Activated CD8-positive, alpha-beta T cell treated with anti-CD3 and anti-CD28 coated beads for 36 hours (primary cell): ENCODE results near the gene WDR90. TPM values are rescaled to one million over a fixed set of nuclear protein-coding genes. Genes with fewer than 3 reads are reported as not detected.

Experiments
- ATAC-seq: fragments of 200-7000 bp; cut with Tn5 transposase; one replicate; pipeline ENCODE4 v1.10.0; 2021; ENCODE audit warnings: mild to moderate bottlenecking, moderate library complexity
- CTCF ChIA-PET: fragments of 350-600 bp; sonication (Branson Sonifier 250); formaldehyde crosslinking; loops from one replicate; lab custom pipeline; 2021; ENCODE audit warnings: antibody characterized with exemption; lab: Charles Lee
- POLR2A ChIA-PET: fragments of 350-600 bp; sonication (Branson Sonifier 250); formaldehyde crosslinking; loops from one replicate; lab custom pipeline; 2021; ENCODE audit warnings: antibody characterized with exemption; lab: Charles Lee
- DNase-seq: peaks from one replicate; pipeline ENCODE4 v3.0.0-alpha.2; 2020
- H3K27ac Mint-ChIP-seq: one replicate; pipeline ENCODE4 v1.8.0; 2021; ENCODE audit warnings: mild to moderate bottlenecking, mixed read lengths
- H3K27me3 Mint-ChIP-seq: one replicate; pipeline ENCODE4 v1.8.0; 2021; ENCODE audit warnings: mixed read lengths
- H3K36me3 Mint-ChIP-seq: one replicate; pipeline ENCODE4 v1.8.0; 2021; ENCODE audit warnings: low read depth, mixed read lengths
- H3K4me1 Mint-ChIP-seq: one replicate; pipeline ENCODE4 v1.8.0; 2021; ENCODE audit warnings: low read depth, mixed read lengths
- H3K4me3 Mint-ChIP-seq: one replicate; pipeline ENCODE4 v1.8.0; 2021; ENCODE audit warnings: mild to moderate bottlenecking, moderate library complexity, mixed read lengths
- H3K9me3 Mint-ChIP-seq: one replicate; pipeline ENCODE4 v1.8.0; 2021; ENCODE audit warnings: mixed read lengths
- CTCF ChIP-seq: fragments of 200-600 bp; IDR thresholded peaks from one replicate; pipeline ENCODE4 v1.8.0; 2022; ENCODE audit warnings: antibody characterized with exemption, mild to moderate bottlenecking
- intact Hi-C: fragments of 100-400 bp; cut with micrococcal nuclease; formaldehyde crosslinking; loops from one replicate; pipeline ENCODE4 v1.10.0; 2022
- total RNA-seq, 2 experiments: library from RNA; stranded (reverse); gene quantifications; one replicate each; pipeline ENCODE4 v1.2.3, GENCODE V29; 2021

The WDR90 gene
- total RNA-seq, 2 experiments from 2014 or later: 89.6 to 90.7 TPM

- H3K4me3 Mint-ChIP-seq: peak overlapping the region; percentile 75
- peaks cover 7% of the 10 kb centered on the region for H3K27me3 Mint-ChIP-seq
- ChIA-PET CTCF (interaction anchor here (1.0 to 1.4 kb wide), 2 partner anchors 12 to 30 kb away, joined by 3 to 9 read pairs; partner anchors contain the start of genes RHOT2 and WDR90), POLR2A (interaction anchor here (0.5 to 2.7 kb wide), 8 partner anchors 9 to 1309 kb away, joined by 3 to 11 read pairs (median 3); partner anchors contain the start of genes RHOT2 and WDR90)
- H3K36me3 Mint-ChIP-seq: peaks cover 20% of the 10 kb centered on the region
- no peaks in the 10 kb centered on the region for H3K9me3 Mint-ChIP-seq
- intact Hi-C loops: no loop called here
- peaks cover 36% of the 10 kb centered on the region for H3K4me1 Mint-ChIP-seq
- peak; percentile 61 for DNase-seq
- ATAC-seq: peak; percentile 26
- TF ChIP-seq CTCF: no peak
- peak overlapping the region; percentile 65 for H3K27ac Mint-ChIP-seq
Observed at GRCh38 chr16:678858-679813, 30.0 kb downstream of the WDR90 start.

GRCh38 chr16:679814-680624 is 30.9 kb downstream of the WDR90 start, which contains the start of gene STUB1:
STUB1 (plus strand) TSS chr16:680410; CDS start chr16:680526, 116 bp downstream.
- no peak for TF ChIP-seq CTCF
- Mint-ChIP-seq H3K4me3 (peak within 1 kb of the TSS; percentile 83), H3K27me3 (peaks cover 6% of the 10 kb centered on the region), H3K27ac (peak within 1 kb of the TSS; percentile 90), H3K36me3 (peaks cover 20% of the 10 kb centered on the region), H3K4me1 (peaks cover 40% of the 10 kb centered on the region), H3K9me3 (no peaks in the 10 kb centered on the region)
- intact Hi-C loops: no loop called here
- ChIA-PET CTCF (interaction anchor here (1.2 to 1.4 kb wide), 3 partner anchors 12 to 106 kb away, joined by 3 to 9 read pairs (median 3); partner anchors contain the start of gene RHOT2), POLR2A (interaction anchor here (0.6 to 2.7 kb wide), 11 partner anchors 9 to 625 kb away, joined by 3 to 16 read pairs (median 5); partner anchors contain the start of genes METTL26, RHOT2, WDR24 and WDR90)
- ATAC-seq: peak; percentile 67
- DNase-seq: peak; percentile 88

GRCh38 chr16:680625-680945 is 31.4 kb downstream of the WDR90 start:
- intact Hi-C loops: no loop called here
- H3K9me3 Mint-ChIP-seq: no peaks in the 10 kb centered on the region
- no peak overlapping the region for H3K27ac Mint-ChIP-seq
- H3K36me3 Mint-ChIP-seq: peaks cover 20% of the 10 kb centered on the region
- no peak for TF ChIP-seq CTCF
- ChIA-PET POLR2A (interaction anchor here (0.6 to 2.7 kb wide), 9 partner anchors 9 to 625 kb away, joined by 3 to 16 read pairs (median 5); partner anchors contain the start of genes METTL26, RHOT2, WDR24 and WDR90), CTCF (interaction anchor here (1.0 to 1.7 kb wide), 4 partner anchors 13 to 105 kb away, joined by 3 to 6 read pairs (median 4); partner anchors contain the start of gene RHOT2)
- H3K4me1 Mint-ChIP-seq: peaks cover 40% of the 10 kb centered on the region
- H3K4me3 Mint-ChIP-seq: peak overlapping the region; percentile 83
- ATAC-seq (no peak), DNase-seq (no peak)
- peaks cover 3% of the 10 kb centered on the region for H3K27me3 Mint-ChIP-seq

GRCh38 chr16:680967-681745 is 32.0 kb downstream of the WDR90 start:
- Mint-ChIP-seq H3K4me1 (peaks cover 45% of the 10 kb centered on the region), H3K36me3 (peaks cover 23% of the 10 kb centered on the region), H3K27ac (peak overlapping the region; percentile 34), H3K4me3 (peak overlapping the region; percentile 83), H3K27me3 (peaks cover 3% of the 10 kb centered on the region), H3K9me3 (no peaks in the 10 kb centered on the region)
- no peak for ATAC-seq
- ChIA-PET CTCF (interaction anchor here (1.0 to 1.7 kb wide), 5 partner anchors 13 to 105 kb away, joined by 3 to 7 read pairs (median 5); partner anchors contain the start of gene RHOT2), POLR2A (interaction anchor here (0.6 to 2.7 kb wide), 13 partner anchors 8 to 624 kb away, joined by 3 to 16 read pairs (median 4); partner anchors contain the start of genes METTL26, RHOT2, WDR24 and WDR90)
- DNase-seq: no peak
- intact Hi-C loops: no loop called here
- TF ChIP-seq CTCF: no peak
